AG09309 (cell line): Measurements from ENCODE around the gene CORO1C.

Experiments
- DNase-seq: peaks from one replicate; pipeline ENCODE4 v3.0.0-alpha.2; 2010; ENCODE audit warnings: low read depth
- H3K4me3 ChIP-seq: 2 replicates; pipeline ENCODE4 v1.5.1; 2011; ENCODE audit warnings: mild to moderate bottlenecking, low read depth, low read length, moderate library complexity; ENCODE audit not compliant: control insufficient read depth
- TF ChIP-seq, protein P1 (sequence below): IDR thresholded peaks from 2 replicates; pipeline ENCODE4 v1.5.1; 2011; ENCODE audit warnings: mild to moderate bottlenecking, low read depth, low read length, inconsistent platforms; ENCODE audit not compliant: insufficient read depth, control insufficient read depth; ENCODE audit errors: missing control alignments

The CORO1C gene

DNA sequence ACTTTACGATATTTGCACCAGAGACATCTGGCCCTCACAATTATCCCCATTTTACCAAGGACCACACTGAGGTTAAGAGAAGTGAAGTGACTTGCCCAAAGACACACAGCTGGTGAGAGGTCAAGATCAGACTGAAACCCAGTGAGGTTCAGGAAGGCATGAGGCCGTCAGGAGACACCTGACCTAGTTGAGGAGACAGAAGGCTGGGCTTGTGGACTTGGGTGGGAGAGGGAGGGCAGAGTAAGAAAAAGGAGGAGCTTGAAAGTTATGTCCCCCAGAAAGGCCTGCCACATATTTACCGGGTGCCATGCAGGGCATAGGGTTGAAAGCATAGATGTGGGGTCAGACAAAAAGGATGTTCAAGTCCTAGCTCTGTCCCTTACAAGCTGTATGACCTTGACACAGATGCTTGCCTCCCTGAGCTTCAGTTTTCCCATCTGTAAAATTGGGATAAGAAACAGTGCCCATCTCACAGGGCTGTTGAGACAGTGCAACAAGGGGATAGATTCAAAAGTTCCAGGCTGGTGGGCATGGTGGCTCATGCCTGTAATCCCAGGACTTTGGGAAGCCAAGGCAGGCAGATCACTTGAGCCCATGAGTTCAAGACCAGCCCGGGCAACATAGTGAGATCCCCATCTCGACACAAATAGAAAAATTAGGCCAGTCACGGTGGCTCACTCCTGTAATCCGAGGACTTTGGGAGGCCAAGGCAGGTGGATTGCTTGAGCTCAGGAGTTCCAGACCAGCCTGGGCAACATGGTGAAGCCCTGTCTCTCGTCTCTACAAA is 104.0 kb downstream of the CORO1C start:
- no peak for DNase-seq
- TF ChIP-seq, protein P1, sequence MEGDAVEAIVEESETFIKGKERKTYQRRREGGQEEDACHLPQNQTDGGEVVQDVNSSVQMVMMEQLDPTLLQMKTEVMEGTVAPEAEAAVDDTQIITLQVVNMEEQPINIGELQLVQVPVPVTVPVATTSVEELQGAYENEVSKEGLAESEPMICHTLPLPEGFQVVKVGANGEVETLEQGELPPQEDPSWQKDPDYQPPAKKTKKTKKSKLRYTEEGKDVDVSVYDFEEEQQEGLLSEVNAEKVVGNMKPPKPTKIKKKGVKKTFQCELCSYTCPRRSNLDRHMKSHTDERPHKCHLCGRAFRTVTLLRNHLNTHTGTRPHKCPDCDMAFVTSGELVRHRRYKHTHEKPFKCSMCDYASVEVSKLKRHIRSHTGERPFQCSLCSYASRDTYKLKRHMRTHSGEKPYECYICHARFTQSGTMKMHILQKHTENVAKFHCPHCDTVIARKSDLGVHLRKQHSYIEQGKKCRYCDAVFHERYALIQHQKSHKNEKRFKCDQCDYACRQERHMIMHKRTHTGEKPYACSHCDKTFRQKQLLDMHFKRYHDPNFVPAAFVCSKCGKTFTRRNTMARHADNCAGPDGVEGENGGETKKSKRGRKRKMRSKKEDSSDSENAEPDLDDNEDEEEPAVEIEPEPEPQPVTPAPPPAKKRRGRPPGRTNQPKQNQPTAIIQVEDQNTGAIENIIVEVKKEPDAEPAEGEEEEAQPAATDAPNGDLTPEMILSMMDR = no peak
- no peak overlapping the region for H3K4me3 ChIP-seq

DNA sequence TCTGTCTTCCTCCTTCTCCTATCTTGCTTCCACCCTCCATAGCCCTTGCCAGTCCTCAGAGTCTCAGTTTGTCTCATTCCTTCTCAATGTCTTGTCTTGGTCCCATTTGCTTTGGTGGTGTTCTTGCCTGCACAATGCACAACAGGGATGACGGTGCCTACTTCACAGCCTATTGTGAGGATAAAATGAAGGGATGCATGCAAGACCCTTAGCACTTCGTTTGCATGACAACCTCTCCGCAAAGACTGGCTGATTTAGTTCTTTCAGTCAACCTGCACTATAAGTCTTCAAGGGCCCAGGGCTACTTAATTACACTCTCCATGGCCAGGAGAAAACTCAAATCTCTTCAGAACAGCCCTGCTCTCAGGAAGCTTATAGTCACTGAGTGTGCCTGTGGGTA is 106.1 kb downstream of the CORO1C start:
- TF ChIP-seq, protein P1 = no peak
- no peak overlapping the region for H3K4me3 ChIP-seq
- DNase-seq = no peak

DNA sequence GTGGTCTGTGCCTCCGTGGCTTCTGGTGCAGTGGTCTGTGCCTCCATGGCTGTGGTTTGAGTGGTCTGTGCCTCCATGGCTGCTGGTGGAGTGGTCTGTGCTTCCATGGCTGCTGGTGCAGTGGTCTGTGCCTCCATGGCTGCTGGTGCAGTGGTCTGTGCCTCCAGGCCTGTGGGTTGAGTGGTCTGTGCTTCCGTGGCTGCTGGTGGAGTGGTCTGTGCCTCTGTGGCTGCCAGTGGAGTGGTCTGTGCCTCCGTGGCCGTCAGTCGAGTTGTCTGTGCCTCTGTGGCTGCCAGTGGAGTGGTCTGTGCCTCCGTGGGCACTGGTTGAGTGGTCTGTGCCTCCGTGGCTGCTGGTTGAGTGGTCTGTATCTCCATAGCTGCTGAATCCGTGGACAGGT is 107.7 kb downstream of the CORO1C start:
- no peak overlapping the region for H3K4me3 ChIP-seq
- TF ChIP-seq, protein P1 = no peak

DNA sequence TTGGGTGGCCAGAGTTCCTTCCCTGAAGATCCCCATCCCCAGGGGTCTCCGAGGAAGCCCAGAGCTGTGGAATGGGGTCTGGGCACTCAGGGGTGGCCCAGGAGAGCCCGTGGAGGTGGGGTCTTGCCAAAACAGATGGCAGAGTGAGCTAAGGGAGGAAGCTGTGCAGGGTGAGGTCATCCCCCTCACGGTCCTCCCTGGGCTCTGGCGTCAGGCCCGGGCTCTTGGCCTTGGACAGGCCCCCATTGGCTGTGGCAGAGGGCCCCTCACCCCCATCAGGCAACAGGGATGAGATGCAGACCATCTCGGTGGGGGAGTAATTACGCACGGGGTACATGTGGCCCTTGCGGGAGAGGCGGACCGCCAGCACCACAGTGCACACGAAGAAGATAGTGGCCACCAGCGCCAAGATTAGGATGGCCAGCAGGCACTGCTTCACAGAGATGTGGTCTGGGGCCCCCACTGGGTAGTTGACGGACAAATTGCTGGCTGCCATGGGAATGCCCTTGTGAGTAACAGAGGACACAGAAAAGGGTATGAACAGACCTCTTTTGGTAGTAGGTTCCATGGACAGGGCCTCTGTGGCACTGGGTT is 108.3 kb downstream of the CORO1C start:
- no peak for DNase-seq
- H3K4me3 ChIP-seq = no peak overlapping the region
- TF ChIP-seq, protein P1 = no peak

More for the DNA sequence above, 107.7 kb downstream of the CORO1C start:
- no peak for DNase-seq

DNA sequence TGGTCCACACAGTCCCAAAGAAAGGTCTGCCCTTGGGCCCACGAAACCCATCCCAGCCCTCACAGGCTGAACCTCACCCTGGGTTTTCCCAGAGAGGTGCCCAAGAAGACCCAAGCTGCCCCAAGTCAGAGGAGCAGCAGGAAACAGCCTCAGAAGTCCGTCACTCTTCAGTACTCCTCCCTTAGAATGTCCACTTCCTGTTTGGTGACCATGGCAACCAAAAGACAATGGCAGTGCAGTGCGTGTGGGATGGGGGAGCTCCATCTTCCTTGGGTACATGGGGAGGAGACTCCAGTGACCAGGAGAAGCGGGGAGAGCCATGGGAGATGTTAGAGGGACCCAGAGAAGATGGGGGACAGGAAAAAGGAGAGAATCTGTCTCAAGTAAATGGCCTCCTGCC is 108.9 kb downstream of the CORO1C start:
- no peak overlapping the region for H3K4me3 ChIP-seq
- TF ChIP-seq, protein P1 = no peak
- DNase-seq = no peak

DNA sequence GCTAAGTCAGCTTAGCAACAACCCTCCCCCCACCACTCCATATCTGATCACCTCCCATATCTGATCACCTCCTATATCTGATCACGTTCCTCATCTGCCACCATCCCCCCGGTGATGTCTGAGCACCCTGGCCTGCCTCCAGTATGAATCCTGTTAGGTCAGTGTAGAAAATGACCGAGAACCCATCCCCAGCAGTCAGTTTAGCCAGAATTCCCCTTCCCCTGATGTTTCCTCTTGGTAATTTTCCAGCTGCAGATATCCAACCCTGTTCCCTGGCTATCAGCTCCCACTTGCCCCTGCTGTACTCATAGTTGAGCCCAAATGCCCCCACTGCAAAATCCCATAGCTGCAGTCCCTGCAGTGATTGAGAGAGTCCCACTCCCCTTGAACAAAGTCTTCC is 110.2 kb downstream of the CORO1C start:
- no peak for DNase-seq
- H3K4me3 ChIP-seq = no peak overlapping the region
- TF ChIP-seq, protein P1 = no peak
